ENCODE data around the gene RNF144A. TPM values are rescaled to one million over a fixed set of nuclear protein-coding genes. Genes with fewer than 3 reads are reported as not detected.
"Not testable (repeated sequence)": the region's sequence is repeated elsewhere in the genome, so short reads cannot be mapped to it uniquely, and the experiment has no call there.

The RNF144A gene
- total RNA-seq, 2 experiments from 2014 or later, result 21.4 to 22.7 TPM

DNA sequence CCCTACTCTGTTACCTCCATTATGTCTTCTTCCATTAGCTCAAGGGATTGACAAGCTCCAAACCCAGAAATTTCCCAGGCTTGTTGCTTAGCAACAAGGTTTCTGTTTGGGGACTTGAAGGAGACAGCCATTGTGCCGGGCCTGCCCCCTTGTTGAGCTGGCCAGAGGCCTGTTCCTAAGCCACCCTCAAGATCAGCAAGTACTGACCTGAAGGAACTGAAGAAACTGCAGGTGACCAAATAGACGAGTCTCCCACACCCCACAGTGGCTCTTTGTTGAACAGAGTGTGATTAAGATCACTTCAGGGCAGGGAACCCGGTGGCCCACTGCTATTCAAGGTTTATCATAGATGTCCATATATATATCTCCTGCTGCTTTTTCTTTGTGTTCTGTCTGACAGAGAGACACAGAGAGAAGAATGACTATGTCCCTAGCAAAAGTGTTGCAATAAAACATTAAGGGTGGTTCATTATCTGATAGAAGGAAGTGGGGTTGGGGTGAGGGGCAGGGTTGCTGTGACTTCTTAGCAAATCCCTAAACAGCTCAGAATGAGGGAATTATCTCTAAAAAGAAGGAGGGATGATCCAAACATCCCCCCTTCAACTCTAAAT is 69.2 kb downstream of the RNF144A start:
- peaks cover 6% of the 10 kb centered on the region for H3K9me3 Mint-ChIP-seq
- H3K4me1 Mint-ChIP-seq (ENCODE audit: low read depth), result peaks cover 4% of the 10 kb centered on the region
- no peak for DNase-seq
- H3K4me3 Mint-ChIP-seq, result no peak overlapping the region
- intact Hi-C loops (cut with micrococcal nuclease), result no loop called here
- H3K36me3 Mint-ChIP-seq, result peaks cover 14% of the 10 kb centered on the region
- H3K27me3 Mint-ChIP-seq, result no peaks in the 10 kb centered on the region
- ChIA-PET POLR2A (no interaction called here), CTCF (no interaction called here)
- H3K27ac Mint-ChIP-seq, result no peak overlapping the region

DNA sequence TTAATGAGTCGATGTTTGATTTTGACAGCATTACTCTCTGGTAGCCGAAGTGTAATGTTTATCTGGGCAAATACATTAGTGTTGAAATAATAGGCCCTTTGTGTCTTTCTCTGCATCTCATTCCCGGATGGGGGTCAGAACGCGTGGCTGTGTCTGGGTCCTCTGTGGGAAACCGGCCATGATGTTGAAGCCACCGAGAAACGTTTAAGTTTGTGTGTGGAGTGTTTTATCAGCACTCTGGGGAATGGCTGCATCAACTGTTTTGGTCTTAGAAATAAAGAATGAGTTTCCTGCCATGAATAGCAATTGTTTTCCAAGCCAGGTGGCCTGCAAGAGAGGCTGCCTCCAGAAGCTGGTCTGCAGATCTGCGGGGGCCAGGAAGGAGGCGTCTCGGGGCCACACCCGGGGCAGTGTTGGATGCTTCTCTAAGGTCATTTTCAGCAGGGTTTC is 69.7 kb downstream of the RNF144A start:
- no peak for DNase-seq
- Mint-ChIP-seq H3K27me3 (no peaks in the 10 kb centered on the region), H3K9me3 (peaks cover 3% of the 10 kb centered on the region), H3K4me3 (no peak overlapping the region), H3K36me3 (peaks cover 10% of the 10 kb centered on the region), H3K27ac (no peak overlapping the region), H3K4me1 (ENCODE audit: low read depth) (peaks cover 3% of the 10 kb centered on the region)
- intact Hi-C loops (cut with micrococcal nuclease), result no loop called here
- ChIA-PET POLR2A (no interaction called here), CTCF (no interaction called here)

GRCh38 chr2:6990871-6991270 is 73.7 kb downstream of the RNF144A start:
- intact Hi-C loops (cut with micrococcal nuclease), result no loop called here
- CTCF ChIA-PET, result no interaction called here
- H3K4me3 Mint-ChIP-seq, result no peak overlapping the region
- POLR2A ChIA-PET, result no interaction called here
- no peak overlapping the region for H3K27ac Mint-ChIP-seq
- H3K9me3 Mint-ChIP-seq, result peaks cover 3% of the 10 kb centered on the region
- DNase-seq, result no peak
- peaks cover 4% of the 10 kb centered on the region for H3K4me1 Mint-ChIP-seq (ENCODE audit: low read depth)
- peaks cover 10% of the 10 kb centered on the region for H3K36me3 Mint-ChIP-seq
- no peaks in the 10 kb centered on the region for H3K27me3 Mint-ChIP-seq

DNA sequence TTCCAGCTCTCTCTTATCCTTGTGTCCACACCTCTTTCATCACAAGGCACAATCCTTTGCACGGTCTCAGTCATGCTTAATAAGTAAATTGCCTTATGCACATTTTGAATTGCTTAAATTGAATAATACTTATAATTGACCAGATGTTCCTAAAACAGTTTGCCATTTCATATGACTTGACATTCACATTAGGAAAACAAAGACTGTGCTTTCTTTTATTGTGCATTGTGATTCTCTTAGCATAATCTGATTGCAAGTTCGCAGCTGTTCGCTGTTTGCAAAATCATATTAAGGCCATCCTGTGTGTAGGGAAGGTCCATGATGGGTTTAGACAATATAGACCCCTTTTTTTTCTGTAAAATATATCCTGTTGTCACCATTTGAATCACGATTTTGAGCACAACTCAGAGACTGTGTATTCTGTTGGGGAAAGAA is 75.6 kb downstream of the RNF144A start:
- peaks cover 4% of the 10 kb centered on the region for H3K4me1 Mint-ChIP-seq (ENCODE audit: low read depth)
- CTCF ChIA-PET, result no interaction called here
- H3K4me3 Mint-ChIP-seq, result no peak overlapping the region
- H3K9me3 Mint-ChIP-seq, result peaks cover 3% of the 10 kb centered on the region
- intact Hi-C loops (cut with micrococcal nuclease), result no loop called here
- H3K27ac Mint-ChIP-seq, result no peak overlapping the region
- no peaks in the 10 kb centered on the region for H3K27me3 Mint-ChIP-seq
- H3K36me3 Mint-ChIP-seq, result peaks cover 10% of the 10 kb centered on the region
- no peak for DNase-seq
- POLR2A ChIA-PET, result no interaction called here

DNA sequence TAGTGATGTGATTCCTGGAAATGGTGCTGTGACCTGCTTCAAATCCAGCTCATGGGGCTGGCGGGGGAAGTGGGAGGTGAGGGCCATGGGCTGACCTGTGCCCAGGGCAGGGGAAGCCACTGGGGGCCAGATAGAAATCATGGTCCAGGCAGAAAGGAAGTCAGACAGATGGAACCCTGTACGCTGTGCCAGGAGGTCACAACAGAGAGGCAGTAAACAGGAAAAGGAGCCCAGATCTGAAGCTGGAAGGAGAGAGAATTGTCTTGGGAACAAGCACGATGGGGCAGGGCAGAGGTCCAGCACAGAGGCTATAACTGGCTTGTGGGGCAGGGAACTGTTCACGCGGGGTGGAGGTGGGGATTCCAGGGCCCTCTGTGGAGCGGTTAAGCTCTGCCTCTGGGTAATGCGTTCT is 76.0 kb downstream of the RNF144A start:
- no peak for DNase-seq
- Mint-ChIP-seq H3K36me3 (peaks cover 10% of the 10 kb centered on the region), H3K4me3 (no peak overlapping the region), H3K27me3 (no peaks in the 10 kb centered on the region), H3K27ac (no peak overlapping the region), H3K4me1 (ENCODE audit: low read depth) (peaks cover 4% of the 10 kb centered on the region), H3K9me3 (peaks cover 3% of the 10 kb centered on the region)
- intact Hi-C loops (cut with micrococcal nuclease), result no loop called here
- ChIA-PET POLR2A (no interaction called here), CTCF (no interaction called here)

- Mint-ChIP-seq H3K4me1 (ENCODE audit: low read depth) (peaks cover 4% of the 10 kb centered on the region), H3K9me3 (peaks cover 3% of the 10 kb centered on the region), H3K36me3 (peaks cover 10% of the 10 kb centered on the region), H3K4me3 (no peak overlapping the region), H3K27ac (no peak overlapping the region), H3K27me3 (no peaks in the 10 kb centered on the region)
- POLR2A ChIA-PET, result no interaction called here
- CTCF ChIA-PET, result no interaction called here
- DNase-seq, result no peak
- intact Hi-C loops (cut with micrococcal nuclease), result no loop called here
Observed at GRCh38 chr2:6993936-6994335, 76.7 kb downstream of the RNF144A start.

GRCh38 chr2:6994536-6995128 is 77.4 kb downstream of the RNF144A start:
- peaks cover 3% of the 10 kb centered on the region for H3K9me3 Mint-ChIP-seq
- H3K27ac Mint-ChIP-seq, result no peak overlapping the region
- H3K27me3 Mint-ChIP-seq, result no peaks in the 10 kb centered on the region
- ChIA-PET CTCF (no interaction called here), POLR2A (no interaction called here)
- no peak overlapping the region for H3K4me3 Mint-ChIP-seq
- H3K4me1 Mint-ChIP-seq (ENCODE audit: low read depth), result peaks cover 4% of the 10 kb centered on the region
- peaks cover 9% of the 10 kb centered on the region for H3K36me3 Mint-ChIP-seq
- DNase-seq, result no peak
- intact Hi-C loops (cut with micrococcal nuclease), result no loop called here

DNA sequence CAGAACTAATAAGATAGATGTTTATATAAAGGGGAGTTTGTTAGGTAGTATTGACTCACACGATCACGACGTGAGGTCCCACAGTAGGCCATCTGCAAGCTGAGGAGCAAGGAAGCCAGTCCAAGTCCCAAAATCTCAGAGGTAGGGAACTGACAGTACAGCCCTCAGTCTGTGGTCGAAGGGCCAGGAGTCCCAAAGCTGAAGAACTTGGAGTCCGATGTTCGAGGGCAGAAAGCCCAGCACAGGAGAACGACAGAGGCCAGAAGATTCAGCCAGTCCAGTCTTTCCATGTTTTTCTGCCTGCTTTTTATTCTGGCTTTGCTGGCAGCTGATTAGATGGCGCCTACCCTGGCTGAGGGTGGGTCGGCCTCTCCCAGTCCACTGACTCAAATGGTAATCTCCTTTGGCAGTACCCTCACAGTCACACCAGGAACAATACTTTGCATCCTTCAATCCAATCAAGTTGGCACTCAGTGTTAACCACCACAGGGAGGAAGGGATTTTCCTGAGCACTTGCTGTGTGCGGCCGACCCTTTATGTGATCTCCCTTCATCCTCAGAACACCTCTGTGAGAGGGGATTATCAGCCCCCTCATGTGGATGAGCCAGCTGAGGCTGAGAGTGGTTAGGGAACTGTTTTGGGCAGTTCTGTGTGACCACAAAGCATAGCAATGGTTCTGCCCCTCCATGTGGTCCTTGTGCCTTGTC is 78.3 kb downstream of the RNF144A start:
- Mint-ChIP-seq H3K27me3 (no peaks in the 10 kb centered on the region), H3K36me3 (peaks cover 5% of the 10 kb centered on the region), H3K9me3 (peaks cover 3% of the 10 kb centered on the region), H3K27ac (no peak overlapping the region), H3K4me3 (no peak overlapping the region), H3K4me1 (ENCODE audit: low read depth) (peaks cover 7% of the 10 kb centered on the region)
- intact Hi-C loops (cut with micrococcal nuclease), result no loop called here
- no peak for DNase-seq
- POLR2A ChIA-PET, result no interaction called here
- CTCF ChIA-PET, result no interaction called here

DNA sequence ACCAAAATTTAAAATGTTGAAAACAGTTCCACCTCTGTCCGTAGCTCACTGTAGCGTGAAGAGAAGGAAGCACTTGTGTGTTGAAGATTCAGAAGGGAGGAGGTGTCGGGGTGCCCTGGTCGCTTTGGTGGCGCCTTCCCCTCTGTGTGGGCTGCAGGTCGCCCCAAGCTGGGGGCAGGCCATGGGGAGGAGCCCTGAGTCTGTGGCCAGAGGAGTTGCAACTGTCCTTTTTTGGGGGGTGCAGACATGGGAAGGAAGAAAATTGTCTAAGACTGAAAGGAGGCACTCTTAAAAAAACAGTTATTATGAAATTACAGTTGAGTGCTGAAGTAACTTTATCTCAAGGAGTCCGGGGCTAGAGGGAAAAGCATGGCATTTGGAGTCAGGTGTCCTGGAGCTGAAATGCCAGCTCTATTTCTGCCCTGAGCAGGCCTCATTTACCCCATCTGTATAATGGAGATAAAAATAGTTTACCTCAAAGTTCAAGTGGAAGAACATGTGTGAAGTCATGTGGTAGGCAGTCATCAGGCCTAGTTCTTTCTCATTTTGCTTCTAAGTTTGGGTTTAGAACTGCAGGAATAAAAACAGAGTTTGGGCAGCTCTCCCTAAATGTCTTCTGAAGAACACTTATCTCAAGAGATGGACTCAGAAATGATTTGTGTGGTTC is 82.1 kb downstream of the RNF144A start:
- ChIA-PET POLR2A (no interaction called here), CTCF (interaction anchor here (2.6 kb wide), 1 partner anchor 45 kb away, joined by 9 read pairs; no protein-coding TSS in a partner anchor)
- Mint-ChIP-seq H3K4me1 (ENCODE audit: low read depth) (peaks cover 3% of the 10 kb centered on the region), H3K27me3 (no peaks in the 10 kb centered on the region), H3K36me3 (no peaks in the 10 kb centered on the region), H3K4me3 (no peak overlapping the region), H3K27ac (no peak overlapping the region), H3K9me3 (no peaks in the 10 kb centered on the region)
- intact Hi-C loops (cut with micrococcal nuclease), result no loop called here
- DNase-seq, result no peak

DNA sequence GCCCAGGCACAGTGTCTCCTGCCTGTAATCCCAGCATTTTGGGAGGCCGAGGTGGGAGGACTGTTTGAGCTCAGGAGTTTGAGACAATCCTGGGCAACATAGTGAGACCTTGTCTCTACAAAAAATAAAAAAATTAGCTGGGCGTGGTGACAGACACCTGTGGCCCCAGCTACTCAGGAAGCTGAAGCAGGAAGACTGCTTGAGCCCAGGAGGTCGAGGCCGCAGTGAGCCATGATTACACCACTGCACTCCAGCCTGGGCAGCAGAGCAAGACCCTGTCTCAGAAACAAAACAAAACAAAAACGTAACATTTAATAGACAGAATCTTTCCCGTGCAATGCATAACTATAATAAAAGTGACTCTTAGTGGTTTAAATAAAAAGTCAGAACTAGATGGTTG is 84.2 kb downstream of the RNF144A start:
- H3K27me3 Mint-ChIP-seq; POLR2A ChIA-PET; H3K36me3 Mint-ChIP-seq; H3K9me3 Mint-ChIP-seq; DNase-seq; intact Hi-C loops (cut with micrococcal nuclease); H3K27ac Mint-ChIP-seq; H3K4me1 Mint-ChIP-seq (ENCODE audit: low read depth); H3K4me3 Mint-ChIP-seq: not testable (repeated sequence)
- CTCF ChIA-PET, result interaction anchor here (1.5 to 2.6 kb wide), 2 partner anchors 13 to 43 kb away, joined by 4 to 9 read pairs; no protein-coding TSS in a partner anchor

GRCh38 chr2:7003895-7004294 is 86.7 kb downstream of the RNF144A start:
- Mint-ChIP-seq H3K27ac (no peak overlapping the region), H3K9me3 (no peaks in the 10 kb centered on the region), H3K36me3 (no peaks in the 10 kb centered on the region), H3K4me3 (no peak overlapping the region), H3K4me1 (ENCODE audit: low read depth) (peaks cover 3% of the 10 kb centered on the region), H3K27me3 (no peaks in the 10 kb centered on the region)
- ChIA-PET CTCF (interaction anchor here (2.2 kb wide), 1 partner anchor 41 kb away, joined by 8 read pairs; no protein-coding TSS in a partner anchor), POLR2A (no interaction called here)
- intact Hi-C loops (cut with micrococcal nuclease), result no loop called here
- DNase-seq, result no peak

DNA sequence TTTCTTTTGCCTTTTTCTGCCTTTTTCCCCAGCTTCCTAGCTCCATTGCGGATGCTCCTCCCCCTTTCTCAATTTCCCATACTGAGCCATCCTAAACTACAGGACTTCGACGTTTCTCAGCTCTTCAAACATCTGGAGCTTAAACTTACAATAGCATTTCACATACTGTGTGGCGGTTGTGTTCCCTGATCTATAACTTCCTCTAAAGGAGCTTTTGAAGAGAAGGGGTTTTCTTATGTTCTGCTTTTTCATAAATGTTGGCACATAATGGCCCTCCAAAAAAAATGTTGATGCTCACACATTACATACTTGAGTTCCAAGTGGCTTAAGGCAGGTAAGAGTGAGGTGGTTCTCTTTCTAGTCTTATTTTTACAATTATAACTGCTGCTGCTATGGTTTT is 87.4 kb downstream of the RNF144A start:
- ChIA-PET CTCF (interaction anchor here (2.2 kb wide), 1 partner anchor 40 kb away, joined by 8 read pairs; no protein-coding TSS in a partner anchor), POLR2A (no interaction called here)
- Mint-ChIP-seq H3K4me1 (ENCODE audit: low read depth) (peaks cover 3% of the 10 kb centered on the region), H3K36me3 (no peaks in the 10 kb centered on the region), H3K27me3 (no peaks in the 10 kb centered on the region), H3K9me3 (no peaks in the 10 kb centered on the region), H3K27ac (no peak overlapping the region), H3K4me3 (no peak overlapping the region)
- no peak for DNase-seq
- intact Hi-C loops (cut with micrococcal nuclease), result no loop called here

All from activated CD4-positive, alpha-beta memory T cell treated with anti-CD3 and anti-CD28 coated beads for 36 hours (primary cell).